ES-I3 (cell line): ENCODE data around the gene ASMTL.
"Not testable (repeated sequence)": the region's sequence is repeated elsewhere in the genome, so short reads cannot be mapped to it uniquely, and the experiment has no call there.

Experiments used
- H3K36me3 ChIP-seq: 2 replicates; pipeline ENCODE4 v1.6.1; 2013; ENCODE audit warnings: mild to moderate bottlenecking, low read length, control low read depth, moderate library complexity; ENCODE audit not compliant: insufficient read depth
- H3K4me1 ChIP-seq: 2 replicates; pipeline ENCODE4 v1.6.1; 2013; ENCODE audit warnings: mild to moderate bottlenecking, control low read depth, low read length; ENCODE audit not compliant: insufficient read depth
- H3K9ac ChIP-seq: 2 replicates; pipeline ENCODE4 v1.6.1; 2013; ENCODE audit warnings: low read depth, mild to moderate bottlenecking, low read length, moderate library complexity
- H3K9me3 ChIP-seq: 2 replicates; pipeline ENCODE4 v1.6.1; 2013; ENCODE audit warnings: mild to moderate bottlenecking, low read length, moderate library complexity; ENCODE audit not compliant: control insufficient read depth, insufficient read depth

ASMTL gene

GRCh38 chrX:1452516-1453394 lies at the start of gene ASMTL:
TSS of gene ASMTL (minus strand) at chrX:1452909. CDS start at chrX:1452840, 69 bp downstream.
- H3K9ac ChIP-seq: peak within 1 kb of the TSS; percentile 79
- H3K36me3 ChIP-seq: peaks cover 3% of the 10 kb centered on the region; the same call in 1 of the 2 replicates
- H3K9me3 ChIP-seq: peaks cover 8% of the 10 kb centered on the region
- no peaks in the 10 kb centered on the region for H3K4me1 ChIP-seq

GRCh38 chrX:1502241-1502640 lies 49.5 kb upstream of the ASMTL start:
- Histone ChIP-seq H3K9ac (no peak overlapping the region), H3K4me1 (no peaks in the 10 kb centered on the region), H3K9me3 (no peaks in the 10 kb centered on the region), H3K36me3 (no peaks in the 10 kb centered on the region)

DNA sequence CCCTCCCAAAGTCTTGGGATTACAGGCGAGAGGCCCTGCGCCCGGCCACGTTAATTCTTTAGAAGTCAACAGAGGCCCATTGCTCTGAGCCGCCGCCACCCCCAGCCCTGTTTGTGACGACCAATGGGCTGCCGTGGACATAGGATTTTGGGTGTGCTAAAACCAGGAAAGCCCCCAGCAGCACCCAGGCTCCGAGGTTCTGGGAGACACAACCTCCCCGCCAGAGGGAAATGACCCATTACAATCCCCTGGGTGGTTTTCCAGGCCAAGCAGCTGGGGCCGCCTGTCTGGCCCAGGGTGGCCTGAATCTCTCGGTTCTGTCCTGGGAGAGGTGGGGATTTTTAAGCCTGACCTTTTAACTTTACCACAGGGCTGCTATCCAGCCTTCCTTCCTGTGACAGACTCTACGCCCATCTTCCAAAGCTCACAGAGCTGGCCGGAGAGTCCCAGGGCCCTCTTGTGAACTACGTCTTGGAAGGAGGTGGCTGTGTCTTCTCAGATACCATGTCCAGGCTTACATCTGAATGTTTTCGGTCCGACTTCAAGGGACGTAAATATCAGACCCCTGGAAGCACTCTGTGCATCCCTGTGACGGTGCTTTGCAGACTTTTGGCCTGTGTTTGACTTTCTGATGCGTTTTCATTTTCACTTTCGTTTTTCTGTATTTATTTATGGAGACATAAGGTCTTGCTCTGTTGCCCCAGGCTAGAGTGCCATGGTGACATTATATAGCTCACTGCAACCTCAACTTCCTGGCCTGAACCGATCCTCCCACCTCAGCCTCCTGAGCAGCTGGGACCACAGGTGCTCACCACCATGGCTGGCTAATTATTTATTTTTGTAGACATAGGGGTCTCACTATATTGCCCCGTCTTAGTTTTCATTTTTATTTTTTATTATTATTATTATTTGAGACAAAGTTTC lies 48.3 kb upstream of the ASMTL start:
- Histone ChIP-seq H3K36me3 (no peaks in the 10 kb centered on the region), H3K9ac (no peak overlapping the region), H3K9me3 (no peaks in the 10 kb centered on the region), H3K4me1 (no peaks in the 10 kb centered on the region)

DNA sequence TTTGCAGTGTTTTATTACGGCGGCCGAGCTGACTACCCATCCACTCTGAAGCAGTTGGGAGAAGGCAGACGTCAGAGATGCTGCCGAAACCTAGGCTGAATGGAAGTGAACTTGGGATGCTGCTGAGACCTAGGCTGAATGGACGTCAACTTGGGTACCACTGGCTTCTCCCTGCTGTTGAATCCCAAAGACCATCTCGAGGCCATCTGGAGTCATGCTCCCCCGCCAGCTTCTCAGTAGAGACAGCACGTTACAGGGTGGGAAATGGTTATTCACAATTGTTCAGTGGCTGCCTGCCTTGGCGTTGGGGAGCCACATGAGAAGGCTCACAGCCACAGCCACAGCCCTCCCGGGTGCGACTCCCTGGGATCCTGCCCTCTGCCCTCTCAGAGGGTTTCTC lies 43.4 kb upstream of the ASMTL start:
- H3K9me3 ChIP-seq: no peaks in the 10 kb centered on the region
- H3K36me3 ChIP-seq: no peaks in the 10 kb centered on the region
- no peaks in the 10 kb centered on the region for H3K4me1 ChIP-seq
- no peak overlapping the region for H3K9ac ChIP-seq

DNA sequence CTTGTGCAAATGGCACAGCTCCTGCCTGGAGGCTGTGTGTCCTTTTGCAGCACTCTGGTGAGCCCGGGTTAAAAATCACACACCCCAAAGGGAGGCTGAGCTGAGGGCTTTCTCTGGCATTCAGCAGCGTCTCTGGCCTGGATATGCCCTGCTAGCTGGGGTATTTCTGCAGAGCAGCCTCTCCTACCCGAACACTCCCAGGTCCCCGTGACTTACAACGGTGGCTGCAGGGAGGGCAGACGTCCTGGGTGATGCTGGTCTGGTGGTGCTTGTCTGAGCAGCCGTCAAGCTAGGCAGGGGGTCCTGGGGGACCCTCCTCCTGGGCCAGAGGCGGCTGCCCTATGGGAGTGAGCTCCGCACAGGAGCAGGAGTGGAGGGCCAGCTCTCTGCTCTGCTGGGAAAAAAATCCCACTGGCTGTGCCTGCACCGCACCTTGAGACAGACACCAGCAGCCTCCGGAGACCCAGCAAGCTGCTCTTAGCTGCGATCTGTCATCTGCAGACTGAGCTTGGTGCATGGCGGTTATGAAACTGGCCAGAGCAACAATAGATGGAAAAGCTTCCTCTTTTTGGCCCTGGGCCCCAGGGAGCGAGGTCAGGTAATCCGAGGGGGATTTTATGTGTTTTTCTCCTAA lies 41.3 kb upstream of the ASMTL start:
- Histone ChIP-seq H3K4me1 (no peaks in the 10 kb centered on the region), H3K36me3 (no peaks in the 10 kb centered on the region), H3K9me3 (no peaks in the 10 kb centered on the region)

DNA sequence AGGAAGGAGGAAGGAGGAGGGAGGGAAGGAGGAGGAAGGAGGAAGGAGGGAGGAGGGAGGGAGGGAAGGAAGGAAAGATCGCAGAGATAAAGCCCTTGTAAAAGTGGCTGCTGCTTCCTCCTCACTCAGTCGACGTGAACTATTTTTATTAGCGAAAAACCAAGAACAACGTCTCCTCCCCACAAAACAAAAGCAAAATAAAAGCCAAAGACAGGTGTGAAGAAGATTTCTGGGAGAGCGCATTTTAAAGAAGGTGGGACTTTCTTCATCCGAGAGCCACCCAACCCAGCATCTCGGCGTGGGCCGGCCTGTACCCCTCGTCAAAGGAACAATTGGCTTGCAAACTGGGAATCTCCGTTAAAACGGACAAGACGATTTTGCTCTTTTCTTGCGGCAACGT lies 40.7 kb upstream of the ASMTL start:
- Histone ChIP-seq H3K9me3 (no peaks in the 10 kb centered on the region), H3K9ac (peak overlapping the region; percentile 19), H3K4me1 (no peaks in the 10 kb centered on the region), H3K36me3 (no peaks in the 10 kb centered on the region)

More for the DNA sequence above, 41.3 kb upstream of the ASMTL start:
- peak overlapping the region; percentile 19 for H3K9ac ChIP-seq

GRCh38 chrX:1492421-1493012 lies 39.8 kb upstream of the ASMTL start:
- Histone ChIP-seq H3K4me1 (no peaks in the 10 kb centered on the region), H3K9me3 (no peaks in the 10 kb centered on the region), H3K36me3 (no peaks in the 10 kb centered on the region), H3K9ac (no peak overlapping the region)

DNA sequence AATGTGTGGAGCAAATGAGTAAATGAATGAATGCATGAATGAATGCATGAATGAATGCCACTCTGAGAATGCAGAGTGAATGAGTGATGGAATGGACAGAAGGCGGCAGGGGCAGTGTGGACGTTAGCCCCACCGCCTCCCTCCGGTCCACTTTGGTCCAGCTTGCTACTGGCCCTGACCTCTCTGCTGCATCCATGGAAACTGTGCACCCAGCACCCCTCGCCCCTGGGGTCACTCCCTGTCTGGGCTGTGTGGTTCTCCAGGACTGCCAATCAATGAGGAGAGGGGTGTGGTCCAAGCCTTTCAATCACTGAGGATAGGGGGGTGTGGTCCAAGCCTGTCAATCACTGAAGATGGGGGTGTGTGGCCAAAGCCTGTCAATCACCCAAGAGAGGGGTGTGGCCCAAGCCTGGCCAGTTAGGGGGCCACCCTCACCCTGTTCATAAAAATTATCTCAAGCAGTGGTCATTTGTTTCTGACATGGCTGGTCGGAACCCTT lies 39.2 kb upstream of the ASMTL start:
- Histone ChIP-seq H3K9me3 (no peaks in the 10 kb centered on the region), H3K4me1 (no peaks in the 10 kb centered on the region; the same call in 1 of the 2 replicates), H3K36me3 (no peaks in the 10 kb centered on the region), H3K9ac (no peak overlapping the region)

DNA sequence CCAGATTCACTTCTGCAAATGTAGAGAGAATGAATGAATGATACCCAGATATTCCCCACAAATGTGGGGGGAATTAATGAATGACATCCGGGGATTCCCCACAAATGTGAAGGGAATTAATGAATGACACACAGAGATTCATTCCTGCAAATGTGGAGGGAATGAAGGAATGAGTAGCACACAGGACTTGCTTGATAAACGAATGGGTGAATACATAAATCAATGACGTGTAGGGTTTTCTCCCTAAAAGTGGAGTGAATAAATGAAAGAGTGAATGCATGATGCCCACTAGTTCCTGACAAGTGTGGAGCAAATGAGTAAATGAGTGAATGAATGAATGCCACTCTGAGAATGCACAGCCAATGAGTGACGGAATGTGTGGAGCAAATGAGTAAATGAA lies 38.5 kb upstream of the ASMTL start:
- H3K4me1 ChIP-seq, H3K9me3 ChIP-seq, H3K36me3 ChIP-seq, H3K9ac ChIP-seq: not testable (repeated sequence)

GRCh38 chrX:1490723-1491122 lies 38.0 kb upstream of the ASMTL start:
- not testable (repeated sequence) for H3K9me3 ChIP-seq, H3K9ac ChIP-seq, H3K36me3 ChIP-seq, H3K4me1 ChIP-seq

DNA sequence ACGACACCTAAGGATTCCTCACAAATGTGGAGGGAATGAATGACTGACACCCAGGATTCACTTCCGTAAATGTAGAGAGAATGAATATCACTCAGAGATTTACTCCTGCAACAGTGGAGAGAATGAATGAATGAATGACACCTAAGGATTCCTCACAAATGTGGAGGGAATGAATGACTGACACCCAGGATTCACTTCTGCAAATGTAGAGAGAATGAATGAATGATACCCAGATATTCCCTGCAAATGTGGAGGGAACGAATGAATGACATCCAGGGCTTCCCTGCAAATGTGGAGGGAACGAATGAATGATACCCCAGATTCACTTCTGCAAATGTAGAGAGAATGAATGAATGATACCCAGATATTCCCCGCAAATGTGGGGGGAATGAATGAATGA lies 36.6 kb upstream of the ASMTL start:
- H3K36me3 ChIP-seq, H3K9me3 ChIP-seq, H3K9ac ChIP-seq, H3K4me1 ChIP-seq: not testable (repeated sequence)

GRCh38 chrX:1488745-1489144 lies 36.0 kb upstream of the ASMTL start:
- Histone ChIP-seq H3K4me1 (no peaks in the 10 kb centered on the region; the same call in 1 of the 2 replicates), H3K9me3 (no peaks in the 10 kb centered on the region), H3K36me3 (no peaks in the 10 kb centered on the region), H3K9ac (no peak overlapping the region)

GRCh38 chrX:1488141-1488540 lies 35.4 kb upstream of the ASMTL start:
- H3K36me3 ChIP-seq: no peaks in the 10 kb centered on the region
- no peaks in the 10 kb centered on the region; the same call in 1 of the 2 replicates for H3K4me1 ChIP-seq
- no peaks in the 10 kb centered on the region for H3K9me3 ChIP-seq
- no peak overlapping the region for H3K9ac ChIP-seq

GRCh38 chrX:1487401-1487800 lies 34.7 kb upstream of the ASMTL start:
- Histone ChIP-seq H3K9ac (no peak overlapping the region), H3K4me1 (no peaks in the 10 kb centered on the region; the same call in 1 of the 2 replicates), H3K36me3 (no peaks in the 10 kb centered on the region), H3K9me3 (no peaks in the 10 kb centered on the region)
